Suprapubic skin (tissue), 4 donors: ENCODE data around the gene SDC4. TPM values are rescaled to one million over a fixed set of nuclear protein-coding genes. Genes with fewer than 3 reads are reported as not detected.
A peak's percentile ranks its signal among the peaks of the same experiment; 100 is the strongest.

ENCODE experiments used
- DNase-seq, 2 donors: peaks; one replicate each; pipeline ENCODE4 v3.0.0-alpha.2; 2019; ENCODE audit warnings: low spot score in 2 of 2
- H3K27ac ChIP-seq: fragments of 200-600 bp; sonication (generic); one replicate; pipeline ENCODE4 v1.5.1; 2019
- H3K27me3 ChIP-seq: fragments of 200-600 bp; sonication (generic); one replicate; pipeline ENCODE4 v1.5.1; 2019
- H3K36me3 ChIP-seq: fragments of 200-600 bp; sonication (generic); one replicate; pipeline ENCODE4 v1.5.1; 2019
- H3K4me1 ChIP-seq: fragments of 200-600 bp; sonication (generic); one replicate; pipeline ENCODE4 v1.5.1; 2019
- H3K4me3 ChIP-seq: fragments of 200-600 bp; sonication (generic); one replicate; pipeline ENCODE4 v1.5.1; 2019; ENCODE audit warnings: mild to moderate bottlenecking
- H3K9me3 ChIP-seq: fragments of 200-600 bp; sonication (generic); one replicate; pipeline ENCODE4 v1.5.1; 2019
- EP300 ChIP-seq: sonication (generic); formaldehyde crosslinking; IDR thresholded peaks from one replicate; pipeline ENCODE4 v1.6.1; 2017; ENCODE audit warnings: antibody characterized with exemption
- POLR2A ChIP-seq, 2 donors: fragments of 450-650 bp; IDR thresholded peaks; one replicate each; pipeline ENCODE4 v1.6.1; 2017; ENCODE audit warnings: antibody characterized with exemption in 2 of 2, mild to moderate bottlenecking in 2 of 2, moderate library complexity in 2 of 2
- POLR2AphosphoS5 ChIP-seq, 3 donors: sonication (generic); formaldehyde crosslinking; IDR thresholded peaks; one replicate each; pipeline ENCODE4 v1.6.1; 2017; ENCODE audit warnings: antibody characterized with exemption in 3 of 3
- WGBS: methylation state at CpG from one replicate; pipeline ENCODE4 v1.1.5; 2018; 5-methylcytosine and 5-hydroxymethylcytosine counted together
- total RNA-seq, 4 donors: library from RNA; depleted of rRNA; stranded (reverse); fragments of >200 nt; gene quantifications; one replicate each; pipeline ENCODE4 v1.1.0, GENCODE V29; 2016
- TF ChIP-seq, protein P1 (sequence below), 2 donors: fragments of 200-600 bp in 1 of 2; fragments of 450-650 bp in 1 of 2; sonication (generic) in 1 of 2; IDR thresholded peaks; one replicate each; pipeline ENCODE4 v1.5.1; 2016 to 2019; ENCODE audit warnings: antibody characterized with exemption in 2 of 2, mild to moderate bottlenecking in 1 of 2, moderate library complexity in 1 of 2

Gene SDC4
- total RNA-seq, 4 donors from 2014 or later: 156 to 255 (median 216) TPM

DNA sequence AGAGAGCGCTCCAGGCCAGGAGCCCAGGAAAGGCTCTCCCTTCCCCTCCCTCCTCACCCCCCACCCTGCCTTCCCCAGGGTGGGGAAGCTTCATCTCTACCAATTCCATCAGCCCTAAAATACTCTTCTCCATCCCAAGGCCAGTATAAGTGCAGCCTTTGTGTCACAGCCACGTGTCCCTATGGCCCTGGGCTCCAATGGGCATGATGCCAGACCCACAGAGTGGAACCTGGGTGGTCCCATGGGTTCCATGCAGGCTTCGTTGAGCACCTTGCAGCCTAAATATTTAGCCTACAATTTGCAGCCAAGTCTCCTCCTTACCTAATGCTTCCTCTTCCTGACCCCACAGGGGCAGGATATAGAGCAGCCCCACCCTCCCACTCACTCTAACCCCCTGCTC is 39.1 kb downstream of the SDC4 start:
- Histone ChIP-seq H3K27ac (no peak overlapping the region), H3K36me3 (no peaks in the 10 kb centered on the region), H3K4me1 (peaks cover 29% of the 10 kb centered on the region), H3K9me3 (no peaks in the 10 kb centered on the region), H3K27me3 (peaks cover 29% of the 10 kb centered on the region), H3K4me3 (no peak overlapping the region)
- no peak for DNase-seq
- TF ChIP-seq, protein P1, sequence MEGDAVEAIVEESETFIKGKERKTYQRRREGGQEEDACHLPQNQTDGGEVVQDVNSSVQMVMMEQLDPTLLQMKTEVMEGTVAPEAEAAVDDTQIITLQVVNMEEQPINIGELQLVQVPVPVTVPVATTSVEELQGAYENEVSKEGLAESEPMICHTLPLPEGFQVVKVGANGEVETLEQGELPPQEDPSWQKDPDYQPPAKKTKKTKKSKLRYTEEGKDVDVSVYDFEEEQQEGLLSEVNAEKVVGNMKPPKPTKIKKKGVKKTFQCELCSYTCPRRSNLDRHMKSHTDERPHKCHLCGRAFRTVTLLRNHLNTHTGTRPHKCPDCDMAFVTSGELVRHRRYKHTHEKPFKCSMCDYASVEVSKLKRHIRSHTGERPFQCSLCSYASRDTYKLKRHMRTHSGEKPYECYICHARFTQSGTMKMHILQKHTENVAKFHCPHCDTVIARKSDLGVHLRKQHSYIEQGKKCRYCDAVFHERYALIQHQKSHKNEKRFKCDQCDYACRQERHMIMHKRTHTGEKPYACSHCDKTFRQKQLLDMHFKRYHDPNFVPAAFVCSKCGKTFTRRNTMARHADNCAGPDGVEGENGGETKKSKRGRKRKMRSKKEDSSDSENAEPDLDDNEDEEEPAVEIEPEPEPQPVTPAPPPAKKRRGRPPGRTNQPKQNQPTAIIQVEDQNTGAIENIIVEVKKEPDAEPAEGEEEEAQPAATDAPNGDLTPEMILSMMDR (IDR thresholded peaks at IDR 0.05): no peak
- no peak for TF ChIP-seq POLR2A (IDR thresholded peaks at IDR 0.05)
- TF ChIP-seq POLR2AphosphoS5 (IDR thresholded peaks at IDR 0.05): no peak
- TF ChIP-seq EP300: no peak
- 66% methylated on average over 3 of the region's 3 CpGs for WGBS

DNA sequence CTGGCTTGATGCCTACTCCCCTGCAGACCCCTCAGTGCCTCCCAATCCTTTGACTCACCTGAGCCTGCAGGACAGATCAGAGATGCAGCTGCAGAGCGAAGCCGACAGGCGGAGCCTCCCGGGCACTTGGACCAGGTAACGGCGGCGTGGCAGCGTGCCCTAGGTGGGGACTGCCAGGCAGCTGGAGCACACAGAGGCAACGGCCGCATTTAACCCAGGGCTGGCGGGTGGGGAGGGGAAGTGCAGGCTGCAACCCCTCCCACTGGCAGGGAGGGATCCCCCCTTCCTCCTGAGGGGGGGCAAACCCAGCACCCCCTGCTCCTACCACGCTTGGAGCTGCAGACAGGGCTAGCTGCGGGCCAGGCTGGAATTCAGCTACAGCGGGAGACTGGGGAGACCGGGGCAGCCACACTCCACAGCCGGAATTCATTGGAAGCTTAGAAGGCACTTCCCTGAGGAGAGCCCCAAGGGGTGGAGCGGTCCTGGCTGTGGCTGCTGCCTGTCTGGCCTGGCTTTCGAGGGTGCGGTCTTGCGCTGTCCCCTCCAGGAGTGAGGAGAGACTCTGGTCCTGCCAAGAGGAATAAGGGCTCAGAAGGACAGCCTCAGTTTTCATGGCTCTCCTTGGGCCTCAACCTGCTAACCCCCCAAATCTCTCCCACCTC is 40.0 kb downstream of the SDC4 start, which contains the start of gene MATN4:
Gene MATN4, minus strand, starts transcription at position 183 of the 662 bp plus-strand sequence. CDS start 2,717 bp downstream, outside the sequence.
- peaks cover 22% of the 10 kb centered on the region for H3K27me3 ChIP-seq
- H3K27ac ChIP-seq: no peak within 1 kb of the TSS
- H3K4me1 ChIP-seq: peaks cover 29% of the 10 kb centered on the region
- H3K9me3 ChIP-seq: no peaks in the 10 kb centered on the region
- H3K4me3 ChIP-seq: no peak within 1 kb of the TSS
- H3K36me3 ChIP-seq: no peaks in the 10 kb centered on the region
- no peak for TF ChIP-seq POLR2A (IDR thresholded peaks at IDR 0.05)
- TF ChIP-seq, protein P1 (IDR thresholded peaks at IDR 0.05): peak in 1 of 2 donors; percentile 48
- 28% methylated on average over 9 of the region's 20 CpGs for WGBS
- no peak for DNase-seq

DNA sequence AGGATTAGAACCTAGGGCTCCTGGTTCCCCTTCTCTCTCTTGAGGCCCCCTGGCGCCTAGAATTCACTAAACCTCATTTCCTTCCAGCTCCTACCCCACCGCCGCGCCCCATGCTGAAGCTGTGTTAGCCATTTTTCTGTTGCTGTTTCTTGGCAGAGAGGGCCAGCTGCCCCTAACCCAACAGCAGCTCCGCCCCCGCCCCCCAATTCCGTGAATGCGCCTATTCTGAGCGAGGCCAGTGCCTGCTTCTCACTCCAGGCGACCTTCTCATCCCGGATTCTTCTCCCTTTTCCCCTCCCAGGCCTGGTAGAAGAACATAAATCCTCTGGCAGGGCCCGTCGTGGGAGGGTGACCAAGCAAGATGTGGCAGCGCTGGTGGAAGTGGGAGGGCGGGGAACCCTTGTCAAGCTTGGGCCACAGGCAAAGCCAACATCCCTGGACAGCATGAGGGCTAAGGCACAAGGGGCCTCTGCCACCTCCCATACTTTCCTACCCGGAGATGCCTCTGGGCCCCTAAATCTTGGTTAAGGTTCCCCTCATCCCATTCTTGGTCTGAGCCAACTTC is 41.1 kb downstream of the SDC4 start:
- Histone ChIP-seq H3K27ac (no peak overlapping the region), H3K4me3 (no peak overlapping the region), H3K4me1 (peaks cover 29% of the 10 kb centered on the region), H3K36me3 (no peaks in the 10 kb centered on the region), H3K9me3 (no peaks in the 10 kb centered on the region), H3K27me3 (peaks cover 20% of the 10 kb centered on the region)
- 39% methylated on average over 16 of the region's 16 CpGs for WGBS
- DNase-seq: no peak
- no peak for TF ChIP-seq EP300
- TF ChIP-seq, protein P1 (IDR thresholded peaks at IDR 0.05): no peak
- no peak for TF ChIP-seq POLR2A (IDR thresholded peaks at IDR 0.05)
- no peak for TF ChIP-seq POLR2AphosphoS5 (IDR thresholded peaks at IDR 0.05)

DNA sequence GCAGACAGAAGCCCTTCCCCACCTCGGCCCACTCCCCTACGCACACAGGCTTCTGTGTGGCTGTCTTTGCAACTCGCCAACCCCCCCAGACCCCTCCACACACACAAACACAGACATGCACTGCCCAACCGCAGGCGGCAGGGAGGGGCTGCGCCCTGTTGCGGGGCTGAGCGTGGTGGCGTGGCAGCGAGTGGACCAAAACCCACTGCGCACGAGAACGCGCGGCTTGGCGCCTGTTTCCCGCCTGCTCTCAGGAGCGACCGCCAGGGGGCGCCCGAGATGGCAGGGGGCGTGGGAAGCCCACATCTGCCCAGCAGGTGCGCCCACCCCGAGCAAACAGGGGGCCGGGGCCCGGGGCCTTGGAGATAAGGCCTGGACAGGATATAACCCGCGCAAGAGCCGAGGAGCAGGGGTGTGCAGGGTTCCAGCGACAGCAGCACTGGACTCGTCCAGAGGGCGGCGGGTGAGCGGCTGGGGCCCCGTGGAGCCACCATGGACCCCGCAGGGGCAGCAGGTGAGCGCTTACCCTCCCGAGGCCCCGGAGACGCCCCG is 41.7 kb downstream of the SDC4 start, which contains the start of gene RBPJL:
Gene RBPJL, plus strand, starts transcription at position 410 of the 552 bp plus-strand sequence. Its CDS starts 83 bp downstream, at position 493.
- no peak within 1 kb of the TSS for H3K4me3 ChIP-seq
- TF ChIP-seq POLR2A (IDR thresholded peaks at IDR 0.05): no peak
- TF ChIP-seq, protein P1 (IDR thresholded peaks at IDR 0.05): peak; percentile 7 to 65
- WGBS: 41% methylated on average over 9 of the region's 41 CpGs
- peaks cover 14% of the 10 kb centered on the region for H3K27me3 ChIP-seq
- no peaks in the 10 kb centered on the region for H3K36me3 ChIP-seq
- H3K27ac ChIP-seq: no peak within 1 kb of the TSS
- H3K9me3 ChIP-seq: no peaks in the 10 kb centered on the region
- DNase-seq: no peak
- H3K4me1 ChIP-seq: peaks cover 25% of the 10 kb centered on the region

DNA sequence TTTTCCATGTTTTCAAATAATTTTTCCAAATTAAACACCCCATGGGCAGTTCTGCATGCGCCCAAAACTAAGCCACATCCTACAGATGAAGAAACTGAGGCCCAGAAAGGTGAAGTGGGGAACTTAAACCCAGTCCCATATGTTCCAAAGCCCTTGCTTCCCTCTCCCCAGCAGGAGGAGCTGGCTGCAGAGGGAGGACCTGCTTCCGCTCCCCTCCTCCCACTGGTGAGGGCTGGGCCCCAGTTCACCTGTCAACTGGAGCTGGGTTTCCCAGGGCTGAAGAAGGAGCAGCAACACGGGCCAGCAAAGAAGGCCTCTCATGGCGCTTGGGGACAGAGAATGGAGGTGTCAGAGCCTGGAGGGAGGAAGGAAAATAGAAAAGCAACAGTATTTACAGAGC is 43.0 kb downstream of the SDC4 start:
- Histone ChIP-seq H3K36me3 (no peaks in the 10 kb centered on the region), H3K9me3 (no peaks in the 10 kb centered on the region), H3K4me3 (no peak overlapping the region), H3K27ac (no peak overlapping the region), H3K4me1 (peaks cover 25% of the 10 kb centered on the region), H3K27me3 (peaks cover 14% of the 10 kb centered on the region)
- TF ChIP-seq EP300 (no peak), POLR2AphosphoS5 (IDR thresholded peaks at IDR 0.05) (no peak), POLR2A (IDR thresholded peaks at IDR 0.05) (no peak)
- TF ChIP-seq, protein P1 (IDR thresholded peaks at IDR 0.05): no peak
- DNase-seq: no peak
- 51% methylated on average over 4 of the region's 4 CpGs for WGBS
